ENCODE measurements around the gene LRRC8D. TPM values are rescaled to one million over a fixed set of nuclear protein-coding genes. Genes with fewer than 3 reads are reported as not detected.

LRRC8D gene
- total RNA-seq, 3 donors from 2014 or later: 9.2 to 22.8 (median 11.7) TPM

DNA sequence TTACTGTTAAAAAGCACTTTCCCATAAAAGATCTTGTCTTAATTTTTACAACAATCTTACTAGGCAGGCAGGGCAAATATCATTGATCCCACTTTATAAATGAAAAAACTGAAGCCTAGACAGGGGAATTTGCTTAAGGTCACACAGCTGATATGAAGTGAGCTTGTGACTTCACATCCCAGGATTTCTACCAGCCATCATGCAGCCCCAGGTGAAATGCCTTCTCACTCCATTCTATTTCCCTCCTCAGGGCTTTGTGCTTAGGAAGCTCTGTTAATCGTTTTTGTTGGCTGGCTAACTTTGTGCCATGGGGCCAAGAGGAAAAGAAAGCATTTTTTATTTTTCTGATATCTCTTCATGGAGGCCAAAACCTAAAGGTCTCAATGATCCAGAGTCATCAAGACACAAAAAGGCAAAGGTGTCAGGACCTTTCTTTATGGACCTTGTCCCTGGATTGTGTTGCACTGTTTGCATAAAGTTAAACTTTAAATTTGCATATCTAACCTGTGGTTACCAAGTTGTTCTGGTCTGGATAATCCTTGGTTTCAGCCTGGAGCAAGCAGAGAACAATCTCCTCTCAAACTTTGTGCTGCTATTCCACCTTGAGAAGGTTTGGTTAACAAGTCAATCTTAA, 129.3 kb downstream of the LRRC8D start:
- Histone ChIP-seq H3K36me3 (no peaks in the 10 kb centered on the region), H3K9me3 (no peaks in the 10 kb centered on the region), H3K27me3 (no peaks in the 10 kb centered on the region), H3K4me3 (no peak overlapping the region), H3K27ac (no peak overlapping the region), H3K4me1 (no peaks in the 10 kb centered on the region)
- no peak for TF ChIP-seq CTCF (IDR thresholded peaks at IDR 0.05)
- TF ChIP-seq POLR2A (IDR thresholded peaks at IDR 0.05): no peak
- TF ChIP-seq POLR2AphosphoS5 (IDR thresholded peaks at IDR 0.05): no peak
- DNase-seq (ENCODE audit: low spot score in 2 of 2): no peak
- intact Hi-C loops (cut with DNase I; ENCODE audit: low total_unique reads): no loop called here

- Histone ChIP-seq H3K36me3 (no peaks in the 10 kb centered on the region), H3K27me3 (no peaks in the 10 kb centered on the region), H3K27ac (no peak overlapping the region), H3K4me3 (no peak overlapping the region), H3K4me1 (no peaks in the 10 kb centered on the region), H3K9me3 (no peaks in the 10 kb centered on the region)
- TF ChIP-seq POLR2AphosphoS5 (IDR thresholded peaks at IDR 0.05) (no peak), CTCF (IDR thresholded peaks at IDR 0.05) (no peak), POLR2A (IDR thresholded peaks at IDR 0.05) (no peak)
- intact Hi-C loops (cut with DNase I; ENCODE audit: low total_unique reads): no loop called here
- no peak for DNase-seq (ENCODE audit: low spot score in 2 of 2)
Observed at GRCh38 chr1:89950703-89951102, 129.9 kb downstream of the LRRC8D start.

GRCh38 chr1:89951766-89952604, 131.2 kb downstream of the LRRC8D start:
- no peaks in the 10 kb centered on the region for H3K4me1 ChIP-seq
- intact Hi-C loops (cut with DNase I; ENCODE audit: low total_unique reads): no loop called here
- no peak for DNase-seq (ENCODE audit: low spot score in 2 of 2)
- H3K27ac ChIP-seq: no peak overlapping the region
- H3K4me3 ChIP-seq: no peak overlapping the region
- H3K36me3 ChIP-seq: no peaks in the 10 kb centered on the region
- H3K9me3 ChIP-seq: no peaks in the 10 kb centered on the region
- no peaks in the 10 kb centered on the region for H3K27me3 ChIP-seq
- TF ChIP-seq CTCF (IDR thresholded peaks at IDR 0.05): no peak
- no peak for TF ChIP-seq POLR2AphosphoS5 (IDR thresholded peaks at IDR 0.05)
- TF ChIP-seq POLR2A (IDR thresholded peaks at IDR 0.05): no peak

DNA sequence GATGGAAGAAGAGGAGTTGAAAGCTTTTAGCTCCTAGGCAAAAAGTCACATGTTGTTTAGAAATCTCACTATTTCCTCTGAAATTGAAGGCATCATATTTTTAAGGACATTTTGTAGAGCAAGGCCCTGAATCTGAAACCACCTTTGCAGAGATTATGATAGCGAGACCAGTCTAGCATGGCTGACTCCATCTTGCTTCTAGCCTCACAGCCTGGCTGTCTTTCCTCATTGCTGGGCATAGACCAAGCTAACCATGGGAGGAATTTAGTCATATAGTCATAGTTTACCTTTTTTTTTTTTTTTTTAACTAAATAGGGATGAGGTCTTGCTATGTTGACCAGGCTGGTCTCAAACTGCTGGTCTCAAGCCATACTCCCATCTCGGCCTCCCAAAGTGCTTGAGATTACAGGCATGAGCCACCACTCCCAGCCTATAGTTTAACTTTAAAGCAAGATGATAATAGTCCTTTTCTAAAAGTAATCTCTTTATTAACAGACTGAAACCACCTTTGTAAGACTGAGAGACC, 131.8 kb downstream of the LRRC8D start:
- TF ChIP-seq POLR2A (IDR thresholded peaks at IDR 0.05): no peak
- TF ChIP-seq CTCF (IDR thresholded peaks at IDR 0.05): no peak
- TF ChIP-seq POLR2AphosphoS5 (IDR thresholded peaks at IDR 0.05): no peak
- intact Hi-C loops (cut with DNase I; ENCODE audit: low total_unique reads): no loop called here
- no peaks in the 10 kb centered on the region for H3K36me3 ChIP-seq
- H3K4me1 ChIP-seq: no peaks in the 10 kb centered on the region
- no peaks in the 10 kb centered on the region for H3K9me3 ChIP-seq
- no peak overlapping the region for H3K27ac ChIP-seq
- no peak for DNase-seq (ENCODE audit: low spot score in 2 of 2)
- no peak overlapping the region for H3K4me3 ChIP-seq
- H3K27me3 ChIP-seq: no peaks in the 10 kb centered on the region

GRCh38 chr1:89953131-89953626, 132.3 kb downstream of the LRRC8D start:
- no peak for DNase-seq (ENCODE audit: low spot score in 2 of 2)
- Histone ChIP-seq H3K36me3 (no peaks in the 10 kb centered on the region), H3K27me3 (no peaks in the 10 kb centered on the region), H3K27ac (no peak overlapping the region), H3K4me1 (no peaks in the 10 kb centered on the region), H3K9me3 (no peaks in the 10 kb centered on the region), H3K4me3 (no peak overlapping the region)
- intact Hi-C loops (cut with DNase I; ENCODE audit: low total_unique reads): no loop called here
- TF ChIP-seq POLR2A (IDR thresholded peaks at IDR 0.05): no peak
- no peak for TF ChIP-seq CTCF (IDR thresholded peaks at IDR 0.05)
- no peak for TF ChIP-seq POLR2AphosphoS5 (IDR thresholded peaks at IDR 0.05)

Measured in breast epithelium (tissue), 4 donors.